Measurements from ENCODE around the gene SLC29A3. TPM values are rescaled to one million over a fixed set of nuclear protein-coding genes. Genes with fewer than 3 reads are reported as not detected.

SLC29A3 gene
- total RNA-seq, 1 experiment from 2014 or later = 9.2 TPM

DNA sequence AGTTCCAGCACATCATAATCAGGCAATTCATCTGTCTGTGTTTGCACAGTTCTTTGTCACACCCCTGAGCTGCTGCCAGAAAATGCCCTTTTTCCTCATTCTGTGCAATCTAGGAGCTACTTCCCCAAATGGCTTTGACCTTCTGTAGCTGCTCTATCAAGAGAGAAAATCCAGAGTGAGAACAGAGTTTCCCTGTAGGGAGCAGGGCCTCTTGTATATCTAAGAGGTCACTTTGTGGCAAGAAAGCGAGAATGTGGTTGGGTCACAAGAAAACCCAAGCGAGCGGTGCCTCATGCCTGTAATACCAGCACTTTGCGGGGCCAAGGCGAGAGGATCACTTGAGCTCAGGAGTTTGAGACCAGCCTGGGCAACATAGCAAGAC, 24.3 kb downstream of the SLC29A3 start:
- H3K27ac ChIP-seq (ENCODE audit: insufficient read length, low read depth, low read length) = no peak overlapping the region
- H3K79me2 ChIP-seq (ENCODE audit: insufficient read depth, low read length) = no peaks in the 10 kb centered on the region
- no peak overlapping the region for H4K91ac ChIP-seq (ENCODE audit: insufficient read length, low read depth, low read length)
- H4K5ac ChIP-seq (ENCODE audit: insufficient read length, low read depth, low read length) = no peak overlapping the region
- H2BK5ac ChIP-seq (ENCODE audit: insufficient read length, low read length) = no peak overlapping the region
- H2AFZ ChIP-seq (ENCODE audit: low read length) = no peak overlapping the region
- no peak overlapping the region for H3T11ph ChIP-seq (ENCODE audit: low read length)
- H3K4me3 Mint-ChIP-seq = no peak overlapping the region
- H3K4ac ChIP-seq (ENCODE audit: low read depth, low read length) = no peak overlapping the region
- peak overlapping the region; percentile 39 to 99 (median 97); a peak in 5 of 7 replicates for H3K27ac Mint-ChIP-seq
- H2BK15ac ChIP-seq (ENCODE audit: low read depth, low read length) = no peak overlapping the region
- H2BK120ac ChIP-seq (ENCODE audit: low read depth, low read length, poor library complexity, severe bottlenecking) = no peak overlapping the region
- no peak overlapping the region for H3K9ac ChIP-seq (ENCODE audit: extremely low read depth, insufficient read length, low read length)
- no peaks in the 10 kb centered on the region for H3K9me3 ChIP-seq (ENCODE audit: control insufficient read depth, low read depth, low read length)
- H3K4me1 ChIP-seq (ENCODE audit: insufficient read depth, low read length) = peaks cover 15% of the 10 kb centered on the region
- no peaks in the 10 kb centered on the region for H3K27me3 ChIP-seq (ENCODE audit: insufficient read depth, low read length)
- no peaks in the 10 kb centered on the region for H4K20me1 ChIP-seq (ENCODE audit: control insufficient read depth, insufficient read depth, insufficient read length)
- H4K8ac ChIP-seq (replicated peaks; ENCODE audit: insufficient read length, low read depth, low read length) = no peak overlapping the region
- H3K9me3 Mint-ChIP-seq = no peaks in the 10 kb centered on the region
- TF ChIP-seq, protein P1, sequence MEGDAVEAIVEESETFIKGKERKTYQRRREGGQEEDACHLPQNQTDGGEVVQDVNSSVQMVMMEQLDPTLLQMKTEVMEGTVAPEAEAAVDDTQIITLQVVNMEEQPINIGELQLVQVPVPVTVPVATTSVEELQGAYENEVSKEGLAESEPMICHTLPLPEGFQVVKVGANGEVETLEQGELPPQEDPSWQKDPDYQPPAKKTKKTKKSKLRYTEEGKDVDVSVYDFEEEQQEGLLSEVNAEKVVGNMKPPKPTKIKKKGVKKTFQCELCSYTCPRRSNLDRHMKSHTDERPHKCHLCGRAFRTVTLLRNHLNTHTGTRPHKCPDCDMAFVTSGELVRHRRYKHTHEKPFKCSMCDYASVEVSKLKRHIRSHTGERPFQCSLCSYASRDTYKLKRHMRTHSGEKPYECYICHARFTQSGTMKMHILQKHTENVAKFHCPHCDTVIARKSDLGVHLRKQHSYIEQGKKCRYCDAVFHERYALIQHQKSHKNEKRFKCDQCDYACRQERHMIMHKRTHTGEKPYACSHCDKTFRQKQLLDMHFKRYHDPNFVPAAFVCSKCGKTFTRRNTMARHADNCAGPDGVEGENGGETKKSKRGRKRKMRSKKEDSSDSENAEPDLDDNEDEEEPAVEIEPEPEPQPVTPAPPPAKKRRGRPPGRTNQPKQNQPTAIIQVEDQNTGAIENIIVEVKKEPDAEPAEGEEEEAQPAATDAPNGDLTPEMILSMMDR (conservative IDR thresholded peaks at IDR 0.05) = no peak
- H3K23me2 ChIP-seq (ENCODE audit: insufficient read length, low read depth, low read length, poor library complexity, severe bottlenecking) = no peaks in the 10 kb centered on the region
- no peak overlapping the region for H3K18ac ChIP-seq (ENCODE audit: insufficient read length, low read depth, low read length)
- H3K27me3 Mint-ChIP-seq (ENCODE audit: low read depth) = peaks cover 2% of the 10 kb centered on the region; the same call in 1 of the 2 replicates
- H2BK12ac ChIP-seq (ENCODE audit: insufficient read length, low read depth, low read length) = no peak overlapping the region
- peaks cover 73 to 76% of the 10 kb centered on the region in 2 experiments for H3K4me1 Mint-ChIP-seq
- H3K79me1 ChIP-seq (ENCODE audit: insufficient read depth, low read depth, low read length, poor library complexity, severe bottlenecking) = no peaks in the 10 kb centered on the region
- H3K36me3 Mint-ChIP-seq (ENCODE audit: insufficient read depth in 1 of 3, low read depth in 3 of 3) = peaks cover 5 to 12% (median 12%) of the 10 kb centered on the region in 3 experiments; a peak in 5 of 7 replicates
- no peak overlapping the region for H3K14ac ChIP-seq (ENCODE audit: insufficient read depth, low read length)
- no peak overlapping the region for H2BK20ac ChIP-seq (ENCODE audit: low read depth, low read length, poor library complexity, severe bottlenecking)
- H3K23ac ChIP-seq (ENCODE audit: insufficient read length, low read depth, low read length) = no peak overlapping the region
- no peak overlapping the region for H2AK5ac ChIP-seq (ENCODE audit: insufficient read length, low read length)
- no CpG with 5 or more reads among the region's 5 CpGs for WGBS (ENCODE audit: extremely low coverage, insufficient read length, low lambda C conversion rate)
- no peak for DNase-seq
- no peak overlapping the region for H3K4me2 ChIP-seq (ENCODE audit: insufficient read depth, insufficient read length, low read length)
- H3K56ac ChIP-seq (ENCODE audit: insufficient read length, low read depth, low read length) = no peak overlapping the region

Measured in H9 (cell line).